GM12878 (cell line): ENCODE measurements around the gene TARP.

Experiments used
- ATAC-seq: fragments of 200-7000 bp; cut with Tn5 transposase; 3 replicates; pipeline ENCODE4 v1.9.1; 2020; ENCODE audit warnings: mild to moderate bottlenecking, moderate library complexity
- BruUV-seq: library from RNA; stranded (reverse); fragments of 400-500 nt; replicated peaks from 2 replicates; lab custom pipeline; 2021; lab: Mats Ljungman, UMichigan
- CTCF ChIA-PET: fragments of 300-600 bp; sonication (Branson Sonifier 250); formaldehyde crosslinking; extraction: SDS; loops from one replicate; lab custom pipeline; 2021; ENCODE audit warnings: inconsistent platforms; lab: Yijun Ruan, JAX
- POLR2A ChIA-PET: fragments of 350-600 bp; formaldehyde crosslinking; extraction: SDS; loops from one replicate; lab custom pipeline; 2021; ENCODE audit warnings: inconsistent platforms; lab: Charles Lee
- RAD21 ChIA-PET: fragments of 300-600 bp; sonication (Branson Sonifier 250); formaldehyde crosslinking; loops from one replicate; lab custom pipeline; 2023; ENCODE audit warnings: antibody characterized with exemption; ENCODE audit not compliant: unreplicated experiment; lab: Charles Lee
- SMC1A ChIA-PET: fragments of 300-600 bp; sonication (Branson Sonifier 250); formaldehyde crosslinking; loops from one replicate; lab custom pipeline; 2023; ENCODE audit not compliant: unreplicated experiment, uncharacterized antibody; lab: Charles Lee
- DNase-seq: peaks from one replicate; pipeline ENCODE4 v3.0.0-alpha.2; 2011; ENCODE audit warnings: low read depth, low spot score
- FAIRE-seq: peaks from 3 replicates; lab custom pipeline; 2011; peaks lifted over from hg19 to GRCh38; lab: Jason Lieb, UNC
- H2AFZ ChIP-seq: 2 replicates; pipeline ENCODE4 v1.6.0; 2011; ENCODE audit warnings: low read depth, low read length, control low read depth; ENCODE audit not compliant: control insufficient read depth
- H3K27ac ChIP-seq: 2 replicates; pipeline ENCODE4 v1.5.1; 2011; ENCODE audit warnings: control low read depth; ENCODE audit not compliant: control insufficient read depth, insufficient read depth
- H3K27me3 ChIP-seq, 2 experiments: replicated peaks in 1 of 2; 2 replicates each; pipeline versions ENCODE4 v1.6.0 to v1.6.1; 2011; ENCODE audit warnings: low read length in 1 of 2; ENCODE audit not compliant: control insufficient read depth in 2 of 2, insufficient read depth in 2 of 2
- H3K36me3 ChIP-seq, 2 experiments: 2 replicates each; pipeline ENCODE4 v1.5.1; 2011; ENCODE audit warnings: low read length in 1 of 2; ENCODE audit not compliant: control insufficient read depth in 2 of 2, insufficient read depth in 2 of 2
- H3K4me1 ChIP-seq: 2 replicates; pipeline ENCODE4 v1.6.1; 2011; ENCODE audit warnings: mild to moderate bottlenecking, low read length, moderate library complexity, mixed read lengths; ENCODE audit not compliant: control insufficient read depth, insufficient read depth
- H3K4me2 ChIP-seq: 2 replicates; pipeline ENCODE4 v1.6.0; 2011; ENCODE audit warnings: control low read depth; ENCODE audit not compliant: control insufficient read depth, insufficient read depth
- H3K4me3 ChIP-seq: fragments of 200-600 bp; sonication (generic); 2 replicates; pipeline ENCODE4 v1.5.1; 2016
- H3K79me2 ChIP-seq: 2 replicates; pipeline ENCODE4 v1.6.0; 2011; ENCODE audit warnings: low read length; ENCODE audit not compliant: control insufficient read depth, insufficient read depth
- H3K9ac ChIP-seq: 2 replicates; pipeline ENCODE4 v1.8.0; 2011; ENCODE audit warnings: low read length, control low read depth, mixed read lengths; ENCODE audit not compliant: control insufficient read depth, insufficient read depth
- H3K9me3 ChIP-seq: replicated peaks from 3 replicates; pipeline ENCODE4 v1.5.1; 2011; ENCODE audit warnings: mild to moderate bottlenecking, low read length; ENCODE audit not compliant: control insufficient read depth, insufficient read depth
- H4K20me1 ChIP-seq: 2 replicates; pipeline ENCODE4 v1.6.0; 2011; ENCODE audit not compliant: control insufficient read depth, insufficient read depth
- CHD1 ChIP-seq: IDR thresholded peaks from 2 replicates; pipeline ENCODE4 v1.6.1; 2012; ENCODE audit warnings: low read depth, low read length, improper control_type of control experiment
- CREM ChIP-seq: IDR thresholded peaks from 2 replicates; pipeline ENCODE4 v1.6.1; 2014; ENCODE audit warnings: antibody characterized with exemption, low read depth
- EZH2 ChIP-seq: IDR thresholded peaks from 2 replicates; pipeline ENCODE4 v1.6.1; 2012; ENCODE audit warnings: low read depth, mild to moderate bottlenecking, control low read depth, inconsistent platforms, low read length, borderline replicate concordance; ENCODE audit not compliant: control insufficient read depth
- RAD21 ChIP-seq: IDR thresholded peaks from 2 replicates; pipeline ENCODE4 v1.6.1; 2011; ENCODE audit warnings: mild to moderate bottlenecking, low read depth, low read length, moderate library complexity; ENCODE audit not compliant: insufficient read depth
- RCOR1 ChIP-seq: conservative IDR thresholded peaks from 2 replicates; pipeline ENCODE4 v1.6.1; 2012; ENCODE audit warnings: low read depth, low read length, improper control_type of control experiment
- SIN3A ChIP-seq: IDR thresholded peaks from 2 replicates; pipeline ENCODE4 v1.6.1; 2012; ENCODE audit warnings: low read depth, low read length, improper control_type of control experiment
- TCF7 ChIP-seq: IDR thresholded peaks from 2 replicates; pipeline ENCODE4 v1.6.1; 2014; ENCODE audit warnings: antibody characterized with exemption, borderline replicate concordance
- WGBS: methylation state at CpG from one replicate; pipeline ENCODE4 v1.1.6; 2016; ENCODE audit warnings: low lambda C conversion rate; ENCODE audit not compliant: insufficient replicate concordance, insufficient coverage; ENCODE audit errors: missing lambda C conversion rate; 5-methylcytosine and 5-hydroxymethylcytosine counted together
- in situ Hi-C: fragments of 300-500 bp; cut with MboI; formaldehyde crosslinking; loops from 9 replicates; pipeline ENCODE4 v1.14.3; 2018; ENCODE audit warnings: mixed read lengths
- intact Hi-C: fragments of 100-400 bp; cut with micrococcal nuclease; formaldehyde crosslinking; loops from one replicate; pipeline ENCODE4 v1.14.2; 2022; ENCODE audit not compliant: unreplicated experiment
- TF ChIP-seq, protein P1 (sequence below): fragments of 450-650 bp; conservative IDR thresholded peaks from 2 replicates; pipeline ENCODE4 v1.6.1; 2017; ENCODE audit warnings: mild to moderate bottlenecking, moderate library complexity
- TF ChIP-seq, protein P2 (sequence below), 3 experiments: IDR thresholded peaks in 2 of 3; conservative IDR thresholded peaks in 1 of 3; 2 replicates each; pipeline ENCODE4 v1.5.1; 2011; ENCODE audit warnings: low read depth in 3 of 3, low read length in 3 of 3, mild to moderate bottlenecking in 3 of 3, control low read depth in 2 of 3, moderate library complexity in 2 of 3, inconsistent platforms in 1 of 3, mixed read lengths in 1 of 3; ENCODE audit not compliant: control insufficient read depth in 2 of 3, insufficient read depth in 1 of 3; ENCODE audit errors: extremely low read depth in 1 of 3
- TF ChIP-seq, protein P3 (sequence below): fragments of 450-650 bp; IDR thresholded peaks from 2 replicates; pipeline ENCODE4 v1.6.1; 2017; ENCODE audit warnings: mild to moderate bottlenecking, low read depth, inconsistent platforms; ENCODE audit not compliant: poor library complexity, severe bottlenecking
- TF ChIP-seq, protein P4 (sequence below): IDR thresholded peaks from 2 replicates; pipeline ENCODE4 v1.6.1; 2012; ENCODE audit warnings: mild to moderate bottlenecking, low read depth, low read length

Gene TARP

DNA sequence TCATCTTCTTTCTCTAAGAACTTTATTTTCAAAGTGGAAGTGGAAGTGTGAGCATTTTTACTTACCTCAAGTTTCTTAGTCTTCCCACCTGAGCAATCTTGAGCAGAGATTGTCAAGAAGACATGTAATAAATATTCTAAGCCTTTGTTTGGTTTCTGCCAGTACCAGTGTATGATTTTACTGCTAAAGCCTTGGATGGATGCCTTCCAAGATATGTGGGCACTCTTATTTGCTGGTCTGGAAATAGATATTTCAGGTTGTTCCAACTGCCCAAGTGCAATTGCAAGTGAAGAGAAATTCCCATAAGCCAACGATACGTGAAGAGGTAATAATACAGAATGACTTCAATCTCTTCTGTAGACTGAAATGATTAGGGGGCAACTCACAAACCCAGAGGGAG lies 18.2 kb upstream of the TARP start:
- Histone ChIP-seq H3K27me3 (no peaks in the 10 kb centered on the region), H3K4me3 (no peak overlapping the region), H4K20me1 (no peaks in the 10 kb centered on the region), H3K4me2 (no peak overlapping the region), H3K4me1 (peaks cover 6% of the 10 kb centered on the region), H2AFZ (no peak overlapping the region), H3K9me3 (no peaks in the 10 kb centered on the region), H3K36me3 (no peaks in the 10 kb centered on the region)
- ChIA-PET POLR2A (no interaction called here), CTCF (interaction anchor here (1.1 to 1.6 kb wide), 4 partner anchors 14 to 68 kb away, joined by 3 to 4 read pairs (median 4); no protein-coding TSS in a partner anchor)
- 97% methylated on average over 2 of the region's 2 CpGs for WGBS
- intact Hi-C loops: no loop called here
- ATAC-seq: no peak; the same call in 2 of the 3 replicates
- no peak for TF ChIP-seq SIN3A
- no peak for TF ChIP-seq CHD1
- TF ChIP-seq TCF7: no peak
- no peak for TF ChIP-seq RAD21
- no peak for TF ChIP-seq RCOR1
- no peak for TF ChIP-seq EZH2
- TF ChIP-seq, protein P1, sequence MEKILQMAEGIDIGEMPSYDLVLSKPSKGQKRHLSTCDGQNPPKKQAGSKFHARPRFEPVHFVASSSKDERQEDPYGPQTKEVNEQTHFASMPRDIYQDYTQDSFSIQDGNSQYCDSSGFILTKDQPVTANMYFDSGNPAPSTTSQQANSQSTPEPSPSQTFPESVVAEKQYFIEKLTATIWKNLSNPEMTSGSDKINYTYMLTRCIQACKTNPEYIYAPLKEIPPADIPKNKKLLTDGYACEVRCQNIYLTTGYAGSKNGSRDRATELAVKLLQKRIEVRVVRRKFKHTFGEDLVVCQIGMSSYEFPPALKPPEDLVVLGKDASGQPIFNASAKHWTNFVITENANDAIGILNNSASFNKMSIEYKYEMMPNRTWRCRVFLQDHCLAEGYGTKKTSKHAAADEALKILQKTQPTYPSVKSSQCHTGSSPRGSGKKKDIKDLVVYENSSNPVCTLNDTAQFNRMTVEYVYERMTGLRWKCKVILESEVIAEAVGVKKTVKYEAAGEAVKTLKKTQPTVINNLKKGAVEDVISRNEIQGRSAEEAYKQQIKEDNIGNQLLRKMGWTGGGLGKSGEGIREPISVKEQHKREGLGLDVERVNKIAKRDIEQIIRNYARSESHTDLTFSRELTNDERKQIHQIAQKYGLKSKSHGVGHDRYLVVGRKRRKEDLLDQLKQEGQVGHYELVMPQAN: no peak
- TF ChIP-seq, protein P2, sequence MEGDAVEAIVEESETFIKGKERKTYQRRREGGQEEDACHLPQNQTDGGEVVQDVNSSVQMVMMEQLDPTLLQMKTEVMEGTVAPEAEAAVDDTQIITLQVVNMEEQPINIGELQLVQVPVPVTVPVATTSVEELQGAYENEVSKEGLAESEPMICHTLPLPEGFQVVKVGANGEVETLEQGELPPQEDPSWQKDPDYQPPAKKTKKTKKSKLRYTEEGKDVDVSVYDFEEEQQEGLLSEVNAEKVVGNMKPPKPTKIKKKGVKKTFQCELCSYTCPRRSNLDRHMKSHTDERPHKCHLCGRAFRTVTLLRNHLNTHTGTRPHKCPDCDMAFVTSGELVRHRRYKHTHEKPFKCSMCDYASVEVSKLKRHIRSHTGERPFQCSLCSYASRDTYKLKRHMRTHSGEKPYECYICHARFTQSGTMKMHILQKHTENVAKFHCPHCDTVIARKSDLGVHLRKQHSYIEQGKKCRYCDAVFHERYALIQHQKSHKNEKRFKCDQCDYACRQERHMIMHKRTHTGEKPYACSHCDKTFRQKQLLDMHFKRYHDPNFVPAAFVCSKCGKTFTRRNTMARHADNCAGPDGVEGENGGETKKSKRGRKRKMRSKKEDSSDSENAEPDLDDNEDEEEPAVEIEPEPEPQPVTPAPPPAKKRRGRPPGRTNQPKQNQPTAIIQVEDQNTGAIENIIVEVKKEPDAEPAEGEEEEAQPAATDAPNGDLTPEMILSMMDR (IDR thresholded peaks at IDR 0.05 in 2 of 3, conservative IDR thresholded peaks at IDR 0.05 in 1 of 3; ENCODE audit: control insufficient read depth in 2 of 3, extremely low read depth in 1 of 3, insufficient read depth in 1 of 3, low read depth in 3 of 3, low read length in 3 of 3): no peak
- no peak for TF ChIP-seq CREM
- TF ChIP-seq, protein P3, sequence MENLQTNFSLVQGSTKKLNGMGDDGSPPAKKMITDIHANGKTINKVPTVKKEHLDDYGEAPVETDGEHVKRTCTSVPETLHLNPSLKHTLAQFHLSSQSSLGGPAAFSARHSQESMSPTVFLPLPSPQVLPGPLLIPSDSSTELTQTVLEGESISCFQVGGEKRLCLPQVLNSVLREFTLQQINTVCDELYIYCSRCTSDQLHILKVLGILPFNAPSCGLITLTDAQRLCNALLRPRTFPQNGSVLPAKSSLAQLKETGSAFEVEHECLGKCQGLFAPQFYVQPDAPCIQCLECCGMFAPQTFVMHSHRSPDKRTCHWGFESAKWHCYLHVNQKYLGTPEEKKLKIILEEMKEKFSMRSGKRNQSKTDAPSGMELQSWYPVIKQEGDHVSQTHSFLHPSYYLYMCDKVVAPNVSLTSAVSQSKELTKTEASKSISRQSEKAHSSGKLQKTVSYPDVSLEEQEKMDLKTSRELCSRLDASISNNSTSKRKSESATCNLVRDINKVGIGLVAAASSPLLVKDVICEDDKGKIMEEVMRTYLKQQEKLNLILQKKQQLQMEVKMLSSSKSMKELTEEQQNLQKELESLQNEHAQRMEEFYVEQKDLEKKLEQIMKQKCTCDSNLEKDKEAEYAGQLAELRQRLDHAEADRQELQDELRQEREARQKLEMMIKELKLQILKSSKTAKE: no peak
- TF ChIP-seq, protein P4, sequence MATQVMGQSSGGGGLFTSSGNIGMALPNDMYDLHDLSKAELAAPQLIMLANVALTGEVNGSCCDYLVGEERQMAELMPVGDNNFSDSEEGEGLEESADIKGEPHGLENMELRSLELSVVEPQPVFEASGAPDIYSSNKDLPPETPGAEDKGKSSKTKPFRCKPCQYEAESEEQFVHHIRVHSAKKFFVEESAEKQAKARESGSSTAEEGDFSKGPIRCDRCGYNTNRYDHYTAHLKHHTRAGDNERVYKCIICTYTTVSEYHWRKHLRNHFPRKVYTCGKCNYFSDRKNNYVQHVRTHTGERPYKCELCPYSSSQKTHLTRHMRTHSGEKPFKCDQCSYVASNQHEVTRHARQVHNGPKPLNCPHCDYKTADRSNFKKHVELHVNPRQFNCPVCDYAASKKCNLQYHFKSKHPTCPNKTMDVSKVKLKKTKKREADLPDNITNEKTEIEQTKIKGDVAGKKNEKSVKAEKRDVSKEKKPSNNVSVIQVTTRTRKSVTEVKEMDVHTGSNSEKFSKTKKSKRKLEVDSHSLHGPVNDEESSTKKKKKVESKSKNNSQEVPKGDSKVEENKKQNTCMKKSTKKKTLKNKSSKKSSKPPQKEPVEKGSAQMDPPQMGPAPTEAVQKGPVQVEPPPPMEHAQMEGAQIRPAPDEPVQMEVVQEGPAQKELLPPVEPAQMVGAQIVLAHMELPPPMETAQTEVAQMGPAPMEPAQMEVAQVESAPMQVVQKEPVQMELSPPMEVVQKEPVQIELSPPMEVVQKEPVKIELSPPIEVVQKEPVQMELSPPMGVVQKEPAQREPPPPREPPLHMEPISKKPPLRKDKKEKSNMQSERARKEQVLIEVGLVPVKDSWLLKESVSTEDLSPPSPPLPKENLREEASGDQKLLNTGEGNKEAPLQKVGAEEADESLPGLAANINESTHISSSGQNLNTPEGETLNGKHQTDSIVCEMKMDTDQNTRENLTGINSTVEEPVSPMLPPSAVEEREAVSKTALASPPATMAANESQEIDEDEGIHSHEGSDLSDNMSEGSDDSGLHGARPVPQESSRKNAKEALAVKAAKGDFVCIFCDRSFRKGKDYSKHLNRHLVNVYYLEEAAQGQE: no peak
- TF ChIP-seq, all 136 proteins: peak for 0
- in situ Hi-C loops: no loop called here
- ChIA-PET SMC1A (interaction anchor here (0.6 to 1.0 kb wide), 4 partner anchors 8 to 70 kb away, joined by 3 read pairs; no protein-coding TSS in a partner anchor), RAD21 (interaction anchor here (0.8 to 1.7 kb wide), 2 partner anchors 19 to 44 kb away, joined by 3 to 5 read pairs; no protein-coding TSS in a partner anchor)
- DNase-seq: no peak
- Histone ChIP-seq H3K9ac (no peak overlapping the region), H3K79me2 (no peaks in the 10 kb centered on the region), H3K27ac (no peak overlapping the region)
- FAIRE-seq: no peak
- no TSS peak for BruUV-seq
